Measurements from ENCODE around the gene PML. TPM values are rescaled to one million over a fixed set of nuclear protein-coding genes. Genes with fewer than 3 reads are reported as not detected.

Gene PML
- total and polyA plus RNA-seq, 9 of the 15 experiments (the other 6 are each of a cell fraction or from before 2014, with no cell fraction given) = 5.0 to 50.7 (median 10.1) TPM

DNA sequence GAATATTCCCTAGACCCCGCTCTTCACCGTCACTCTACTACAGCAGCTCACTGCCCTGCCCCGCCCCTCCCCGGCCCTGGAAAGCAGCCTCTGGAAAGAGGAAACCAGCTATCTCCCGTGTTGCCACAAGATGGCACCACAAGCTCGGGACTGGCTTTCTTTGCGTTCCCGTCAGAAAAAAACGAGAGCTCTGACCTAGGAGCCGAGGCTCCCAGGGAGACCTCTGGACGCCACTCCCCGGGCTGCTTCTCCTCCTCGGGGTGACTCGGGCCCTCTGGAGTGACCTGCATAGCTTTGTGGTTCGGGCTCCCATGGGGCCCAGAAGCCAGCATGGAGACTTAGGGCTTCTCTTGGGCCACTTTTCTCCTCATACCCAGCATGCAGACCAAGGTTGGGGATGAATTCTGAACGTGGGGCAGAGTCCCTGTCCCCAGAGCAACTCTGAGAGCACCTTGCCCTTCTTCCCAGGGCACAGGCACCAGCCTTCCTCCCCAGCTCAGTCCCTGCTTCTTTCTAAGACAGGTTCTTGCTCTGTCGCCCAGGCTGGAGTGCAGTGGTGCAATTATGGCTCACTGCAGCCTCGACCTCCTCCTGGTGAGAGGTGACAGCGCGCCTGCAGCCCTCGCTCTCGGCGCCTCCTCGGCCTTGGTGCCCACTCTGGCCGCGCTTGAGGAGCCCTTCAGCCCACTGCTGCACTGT is 21.4 kb upstream of the PML start:
- WGBS (ENCODE audit: insufficient coverage, low coverage, missing lambda C conversion rate) = 13% methylated on average over 21 of the region's 26 CpGs
- peak; percentile 92 for FAIRE-seq
- no peak overlapping the region for H3K4me3 ChIP-seq
- TF ChIP-seq STAG1 (CRISPR knock-in tag; IDR thresholded peaks at IDR 0.05; ENCODE audit: borderline replicate concordance) = peak; percentile 74; the same call in 1 of the 2 replicates
- TF ChIP-seq, protein P1, sequence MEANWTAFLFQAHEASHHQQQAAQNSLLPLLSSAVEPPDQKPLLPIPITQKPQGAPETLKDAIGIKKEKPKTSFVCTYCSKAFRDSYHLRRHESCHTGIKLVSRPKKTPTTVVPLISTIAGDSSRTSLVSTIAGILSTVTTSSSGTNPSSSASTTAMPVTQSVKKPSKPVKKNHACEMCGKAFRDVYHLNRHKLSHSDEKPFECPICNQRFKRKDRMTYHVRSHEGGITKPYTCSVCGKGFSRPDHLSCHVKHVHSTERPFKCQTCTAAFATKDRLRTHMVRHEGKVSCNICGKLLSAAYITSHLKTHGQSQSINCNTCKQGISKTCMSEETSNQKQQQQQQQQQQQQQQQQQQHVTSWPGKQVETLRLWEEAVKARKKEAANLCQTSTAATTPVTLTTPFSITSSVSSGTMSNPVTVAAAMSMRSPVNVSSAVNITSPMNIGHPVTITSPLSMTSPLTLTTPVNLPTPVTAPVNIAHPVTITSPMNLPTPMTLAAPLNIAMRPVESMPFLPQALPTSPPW (CRISPR knock-in tag; IDR thresholded peaks at IDR 0.05) = peak; percentile 74
- peak; percentile 89 to 93 for TF ChIP-seq RAD21 (CRISPR knock-in tag; conservative IDR thresholded peaks at IDR 0.05 in 1 of 2, IDR thresholded peaks at IDR 0.05 in 1 of 2)
- TF ChIP-seq SMC3 (conservative IDR thresholded peaks at IDR 0.05; ENCODE audit: insufficient read depth, low read depth, low read length) = peak; percentile 87
- TF ChIP-seq ZNF121 (CRISPR knock-in tag; conservative IDR thresholded peaks at IDR 0.05) = no peak
- no peak for TF ChIP-seq NR4A1 (CRISPR knock-in tag; IDR thresholded peaks at IDR 0.05)
- TF ChIP-seq NR4A1 (tag; IDR thresholded peaks at IDR 0.05) = no peak
- TF ChIP-seq ETV5 (CRISPR knock-in tag; IDR thresholded peaks at IDR 0.05; ENCODE audit: low read depth) = 0 out of 2 replicates have a peak, but pooled peaks have one; percentile 31
- TF ChIP-seq EWSR1 (IDR thresholded peaks at IDR 0.05; ENCODE audit: borderline replicate concordance, low read depth, partially characterized antibody) = no peak
- TF ChIP-seq, protein P2, sequence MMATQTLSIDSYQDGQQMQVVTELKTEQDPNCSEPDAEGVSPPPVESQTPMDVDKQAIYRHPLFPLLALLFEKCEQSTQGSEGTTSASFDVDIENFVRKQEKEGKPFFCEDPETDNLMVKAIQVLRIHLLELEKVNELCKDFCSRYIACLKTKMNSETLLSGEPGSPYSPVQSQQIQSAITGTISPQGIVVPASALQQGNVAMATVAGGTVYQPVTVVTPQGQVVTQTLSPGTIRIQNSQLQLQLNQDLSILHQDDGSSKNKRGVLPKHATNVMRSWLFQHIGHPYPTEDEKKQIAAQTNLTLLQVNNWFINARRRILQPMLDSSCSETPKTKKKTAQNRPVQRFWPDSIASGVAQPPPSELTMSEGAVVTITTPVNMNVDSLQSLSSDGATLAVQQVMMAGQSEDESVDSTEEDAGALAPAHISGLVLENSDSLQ (IDR thresholded peaks at IDR 0.05) = no peak
- no peak for TF ChIP-seq SREBF2 (CRISPR knock-in tag; IDR thresholded peaks at IDR 0.05)
- no peak for TF ChIP-seq HDGF (IDR thresholded peaks at IDR 0.05)
- TF ChIP-seq ZNF384 (IDR thresholded peaks at IDR 0.05; ENCODE audit: low read depth, low read length) = peak; percentile 94
- TF ChIP-seq, protein P3, sequence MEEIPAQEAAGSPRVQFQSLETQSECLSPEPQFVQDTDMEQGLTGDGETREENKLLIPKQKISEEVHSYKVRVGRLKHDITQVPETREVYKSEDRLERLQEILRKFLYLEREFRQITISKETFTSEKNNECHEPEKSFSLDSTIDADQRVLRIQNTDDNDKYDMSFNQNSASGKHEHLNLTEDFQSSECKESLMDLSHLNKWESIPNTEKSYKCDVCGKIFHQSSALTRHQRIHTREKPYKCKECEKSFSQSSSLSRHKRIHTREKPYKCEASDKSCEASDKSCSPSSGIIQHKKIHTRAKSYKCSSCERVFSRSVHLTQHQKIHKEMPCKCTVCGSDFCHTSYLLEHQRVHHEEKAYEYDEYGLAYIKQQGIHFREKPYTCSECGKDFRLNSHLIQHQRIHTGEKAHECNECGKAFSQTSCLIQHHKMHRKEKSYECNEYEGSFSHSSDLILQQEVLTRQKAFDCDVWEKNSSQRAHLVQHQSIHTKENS (CRISPR knock-in tag; IDR thresholded peaks at IDR 0.05) = no peak

More for the DNA sequence above, 21.4 kb upstream of the PML start:
- Histone ChIP-seq H3K4me2 (ENCODE audit: insufficient read depth, low read length) (peak overlapping the region; percentile 53), H3K27ac (ENCODE audit: extremely low read depth, low read depth, low read length) (no peak overlapping the region), H2AFZ (ENCODE audit: low read depth, low read length) (peak overlapping the region; percentile 69), H3K27me3 (ENCODE audit: control insufficient read depth in 2 of 2, insufficient read depth in 2 of 2, low read length in 2 of 2) (peaks cover 0 to 23% of the 10 kb centered on the region in 2 experiments; a peak in 3 of 5 replicates), H4K20me1 (replicated peaks; ENCODE audit: control insufficient read depth, insufficient read depth, low read length) (no peaks in the 10 kb centered on the region), H3K9ac (ENCODE audit: insufficient read depth in 1 of 2, low read depth in 2 of 2, low read length in 2 of 2) (peak overlapping the region in 1 of 2 experiments; percentile 83; a peak in 2 of 4 replicates), H3K4me1 (replicated peaks in 1 of 2; ENCODE audit: control insufficient read depth in 2 of 2, insufficient read depth in 2 of 2, low read length in 2 of 2) (peaks cover 0 to 12% of the 10 kb centered on the region in 2 experiments; a peak in 2 of 5 replicates), H3K9me1 (ENCODE audit: control insufficient read depth, insufficient read depth, low read length) (no peaks in the 10 kb centered on the region), H3K9me3 (replicated peaks; ENCODE audit: control insufficient read depth, insufficient read depth, low read depth, low read length) (no peaks in the 10 kb centered on the region; the same call in 1 of the 2 replicates), H3K36me3 (ENCODE audit: control insufficient read depth, insufficient read depth, low read length) (no peaks in the 10 kb centered on the region), H3K79me2 (ENCODE audit: control insufficient read depth, insufficient read depth, low read length) (no peaks in the 10 kb centered on the region)
- DNase-seq (ENCODE audit: extremely low read depth in 1 of 4, low spot score in 3 of 4) (peak; percentile 80 to 89 (median 82)), ATAC-seq (peak; percentile 99)
- BruUV-seq (replicated peaks) = no TSS peak
- in situ Hi-C loops (cut with MboI) = loop anchor here (25.0 kb wide), 1 partner anchor 1314 kb away; the partner anchor contains the start of gene GOLGA6D
- intact Hi-C loops (cut with micrococcal nuclease) = loop anchor here (2.0 to 5.0 kb wide), 2 partner anchors 79 to 348 kb away; no protein-coding TSS in a partner anchor
- CTCF ChIA-PET (ENCODE audit: low intra/inter-chr PET ratio) = interaction anchor here (0.7 to 1.9 kb wide), 4 partner anchors 9 to 347 kb away, joined by 3 to 18 read pairs (median 4); no protein-coding TSS in a partner anchor
- POLR2A ChIA-PET = interaction anchor here (0.6 kb wide), 1 partner anchor 14 kb away, joined by 3 read pairs; no protein-coding TSS in a partner anchor

Measured in K562 (cell line).